Right hindlimb (tissue), 1 donor: ENCODE measurements around the gene TMEM115.

ENCODE experiments used
- DNase-seq: peaks from one replicate; pipeline ENCODE4 v3.0.0-alpha.2; 2018

Gene TMEM115

GRCh38 chr3:50358911-50359759 lies at the start of gene TMEM115:
Gene TMEM115, minus strand, starts transcription at chr3:50359521. Its CDS starts 458 bp downstream, at chr3:50359063.
- peak; percentile 99 for DNase-seq

- DNase-seq = no peak
These were observed 49.2 kb upstream of the TMEM115 start for GRCh38 chr3:50408443-50408944.

- DNase-seq = no peak
These were observed 47.2 kb upstream of the TMEM115 start for GRCh38 chr3:50406487-50406886.

GRCh38 chr3:50405249-50405648 lies 45.9 kb upstream of the TMEM115 start:
- DNase-seq = no peak

- no peak for DNase-seq
These were observed 42.8 kb upstream of the TMEM115 start for GRCh38 chr3:50401978-50402595.

GRCh38 chr3:50396502-50396901 lies 37.2 kb upstream of the TMEM115 start:
- no peak for DNase-seq

GRCh38 chr3:50395070-50395860 lies 35.9 kb upstream of the TMEM115 start:
- DNase-seq = no peak

GRCh38 chr3:50393061-50393460 lies 33.7 kb upstream of the TMEM115 start:
- DNase-seq = no peak

- DNase-seq = peak; percentile 52
These were observed 32.9 kb upstream of the TMEM115 start for GRCh38 chr3:50392101-50392715.

GRCh38 chr3:50390508-50391224 lies 31.3 kb upstream of the TMEM115 start:
- peak; percentile 81 for DNase-seq

GRCh38 chr3:50389414-50389767 lies 30.1 kb upstream of the TMEM115 start:
- DNase-seq = no peak

GRCh38 chr3:50388720-50389413 lies 29.5 kb upstream of the TMEM115 start:
- DNase-seq = no peak

- no peak for DNase-seq
These were observed 28.8 kb upstream of the TMEM115 start for GRCh38 chr3:50388016-50388719.

- DNase-seq = no peak
These were observed 26.4 kb upstream of the TMEM115 start for GRCh38 chr3:50385754-50386153.

GRCh38 chr3:50383750-50384149 lies 24.4 kb upstream of the TMEM115 start:
- DNase-seq = no peak

GRCh38 chr3:50382722-50383121 lies 23.4 kb upstream of the TMEM115 start:
- no peak for DNase-seq

- no peak for DNase-seq
These were observed 22.1 kb upstream of the TMEM115 start for GRCh38 chr3:50381383-50381782.

- DNase-seq = no peak
These were observed 21.2 kb upstream of the TMEM115 start for GRCh38 chr3:50380405-50381085.

GRCh38 chr3:50378757-50379156 lies 19.4 kb upstream of the TMEM115 start:
- DNase-seq = no peak

GRCh38 chr3:50378024-50378423 lies 18.7 kb upstream of the TMEM115 start:
- no peak for DNase-seq
